GM12872 (cell line): ENCODE data around the gene MRPS33.

ENCODE experiments used
- CTCF ChIP-seq: IDR thresholded peaks from 3 replicates; pipeline ENCODE4 v1.5.1; 2011; ENCODE audit warnings: low read depth, mild to moderate bottlenecking, low read length, moderate library complexity; ENCODE audit not compliant: insufficient read depth

MRPS33 gene

GRCh38 chr7:141014524-141015395 is at the start of gene MRPS33:
TSS of gene MRPS33 (minus strand) at chr7:141014952. CDS start at chr7:141010633, 4,319 bp downstream.
- peak; percentile 85 for TF ChIP-seq CTCF

- TF ChIP-seq CTCF: no peak
Measured at GRCh38 chr7:141057788-141058187, 43.0 kb upstream of the MRPS33 start.

GRCh38 chr7:141055146-141055545 is 40.4 kb upstream of the MRPS33 start:
- TF ChIP-seq CTCF: no peak

GRCh38 chr7:141053626-141054025 is 38.9 kb upstream of the MRPS33 start:
- no peak for TF ChIP-seq CTCF

- no peak for TF ChIP-seq CTCF
Measured at GRCh38 chr7:141045842-141046620, 31.3 kb upstream of the MRPS33 start.

- TF ChIP-seq CTCF: no peak
Measured at GRCh38 chr7:141045126-141045841, 30.5 kb upstream of the MRPS33 start.

- TF ChIP-seq CTCF: no peak
Measured at GRCh38 chr7:141043616-141044015, 28.9 kb upstream of the MRPS33 start.
